ENCODE results near the gene TTC1.

TTC1 gene

DNA sequence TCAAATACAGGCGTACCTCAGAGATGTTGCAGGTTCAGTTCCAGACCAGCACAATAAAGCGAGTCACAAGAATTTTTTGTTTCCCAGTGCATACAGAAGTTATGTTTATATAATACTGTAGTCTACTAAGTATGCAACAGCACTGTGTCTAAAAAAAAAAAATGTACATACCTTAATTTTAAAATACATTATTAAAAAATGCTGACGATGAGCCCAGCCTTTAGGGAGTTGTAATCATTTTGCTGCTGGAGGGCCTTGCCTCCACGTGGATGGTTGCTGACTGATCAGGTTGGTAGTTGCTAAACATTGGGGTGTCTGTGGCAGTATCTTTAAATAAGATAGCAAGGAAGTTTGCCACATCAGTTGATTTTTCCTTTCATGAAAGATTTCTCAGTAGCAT, 48.3 kb downstream of the TTC1 start:
- H3K9ac ChIP-seq (ENCODE audit: low read depth, low read length, poor library complexity, severe bottlenecking), result no peak overlapping the region
- H4K20me1 ChIP-seq (ENCODE audit: insufficient read depth, low read length, poor library complexity, severe bottlenecking), result no peaks in the 10 kb centered on the region
- no peak overlapping the region for H3K4me3 ChIP-seq (ENCODE audit: low read length, poor library complexity, severe bottlenecking)
- no peaks in the 10 kb centered on the region for H3K9me2 ChIP-seq (replicated peaks; ENCODE audit: low read depth, low read length)
- H3K36me3 ChIP-seq (ENCODE audit: insufficient read depth, low read length), result peaks cover 6% of the 10 kb centered on the region; the same call in 1 of the 2 replicates
- no peaks in the 10 kb centered on the region for H3K27me3 ChIP-seq (ENCODE audit: insufficient read depth, low read length, poor library complexity, severe bottlenecking)
- no peaks in the 10 kb centered on the region for H3K9me3 ChIP-seq (ENCODE audit: insufficient read depth, low read depth, low read length)
- no peaks in the 10 kb centered on the region for H3K4me1 ChIP-seq (ENCODE audit: insufficient read depth, low read length, poor library complexity, severe bottlenecking)
- H3F3A ChIP-seq (ENCODE audit: low read depth), result no peaks in the 10 kb centered on the region
- TF ChIP-seq, protein P1, sequence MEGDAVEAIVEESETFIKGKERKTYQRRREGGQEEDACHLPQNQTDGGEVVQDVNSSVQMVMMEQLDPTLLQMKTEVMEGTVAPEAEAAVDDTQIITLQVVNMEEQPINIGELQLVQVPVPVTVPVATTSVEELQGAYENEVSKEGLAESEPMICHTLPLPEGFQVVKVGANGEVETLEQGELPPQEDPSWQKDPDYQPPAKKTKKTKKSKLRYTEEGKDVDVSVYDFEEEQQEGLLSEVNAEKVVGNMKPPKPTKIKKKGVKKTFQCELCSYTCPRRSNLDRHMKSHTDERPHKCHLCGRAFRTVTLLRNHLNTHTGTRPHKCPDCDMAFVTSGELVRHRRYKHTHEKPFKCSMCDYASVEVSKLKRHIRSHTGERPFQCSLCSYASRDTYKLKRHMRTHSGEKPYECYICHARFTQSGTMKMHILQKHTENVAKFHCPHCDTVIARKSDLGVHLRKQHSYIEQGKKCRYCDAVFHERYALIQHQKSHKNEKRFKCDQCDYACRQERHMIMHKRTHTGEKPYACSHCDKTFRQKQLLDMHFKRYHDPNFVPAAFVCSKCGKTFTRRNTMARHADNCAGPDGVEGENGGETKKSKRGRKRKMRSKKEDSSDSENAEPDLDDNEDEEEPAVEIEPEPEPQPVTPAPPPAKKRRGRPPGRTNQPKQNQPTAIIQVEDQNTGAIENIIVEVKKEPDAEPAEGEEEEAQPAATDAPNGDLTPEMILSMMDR (conservative IDR thresholded peaks at IDR 0.05; ENCODE audit: low read length), result no peak
- no peak for TF ChIP-seq EZH2phosphoT487 (IDR thresholded peaks at IDR 0.05; ENCODE audit: borderline replicate concordance)
- H3K4me2 ChIP-seq (ENCODE audit: low read depth, low read length, poor library complexity, severe bottlenecking), result no peak overlapping the region
- H2AFZ ChIP-seq (ENCODE audit: low read length), result no peak overlapping the region
- no peaks in the 10 kb centered on the region for H3K79me2 ChIP-seq (ENCODE audit: insufficient read depth, low read length)

DNA sequence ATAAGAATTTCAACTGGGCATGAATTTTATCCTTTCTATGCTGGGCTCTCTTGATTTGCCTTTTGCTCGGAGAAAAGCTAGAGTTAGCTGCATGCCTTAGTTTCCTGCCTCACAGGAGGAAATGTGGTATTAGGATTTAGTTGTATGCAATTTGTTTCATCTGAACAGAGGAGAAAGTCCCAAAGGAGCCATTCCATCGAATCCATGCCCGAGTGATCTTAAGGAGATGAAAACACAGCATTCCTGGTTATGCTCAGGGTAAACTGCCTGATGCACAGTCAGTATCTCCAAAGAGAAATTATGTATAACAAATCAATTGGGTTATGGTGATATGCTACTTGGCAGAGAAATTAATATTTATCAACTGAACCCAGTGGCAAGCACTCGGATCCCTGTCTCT, 51.1 kb downstream of the TTC1 start:
- H3K36me3 ChIP-seq (ENCODE audit: insufficient read depth, low read length), result peaks cover 4% of the 10 kb centered on the region; the same call in 1 of the 2 replicates
- no peaks in the 10 kb centered on the region for H4K20me1 ChIP-seq (ENCODE audit: insufficient read depth, low read length, poor library complexity, severe bottlenecking)
- no peak overlapping the region for H3K4me3 ChIP-seq (ENCODE audit: low read length, poor library complexity, severe bottlenecking)
- TF ChIP-seq EZH2phosphoT487 (IDR thresholded peaks at IDR 0.05; ENCODE audit: borderline replicate concordance), result no peak
- TF ChIP-seq, protein P1 (conservative IDR thresholded peaks at IDR 0.05; ENCODE audit: low read length), result no peak
- no peaks in the 10 kb centered on the region for H3K79me2 ChIP-seq (ENCODE audit: insufficient read depth, low read length)
- H2AFZ ChIP-seq (ENCODE audit: low read length), result no peak overlapping the region
- no peak overlapping the region for H3K9ac ChIP-seq (ENCODE audit: low read depth, low read length, poor library complexity, severe bottlenecking)
- H3K4me2 ChIP-seq (ENCODE audit: low read depth, low read length, poor library complexity, severe bottlenecking), result no peak overlapping the region
- no peaks in the 10 kb centered on the region for H3K27me3 ChIP-seq (ENCODE audit: insufficient read depth, low read length, poor library complexity, severe bottlenecking)
- H3K4me1 ChIP-seq (ENCODE audit: insufficient read depth, low read length, poor library complexity, severe bottlenecking), result no peaks in the 10 kb centered on the region
- H3K9me3 ChIP-seq (ENCODE audit: insufficient read depth, low read depth, low read length), result no peaks in the 10 kb centered on the region
- no peaks in the 10 kb centered on the region for H3K9me2 ChIP-seq (replicated peaks; ENCODE audit: low read depth, low read length)
- H3F3A ChIP-seq (ENCODE audit: low read depth), result no peaks in the 10 kb centered on the region

DNA sequence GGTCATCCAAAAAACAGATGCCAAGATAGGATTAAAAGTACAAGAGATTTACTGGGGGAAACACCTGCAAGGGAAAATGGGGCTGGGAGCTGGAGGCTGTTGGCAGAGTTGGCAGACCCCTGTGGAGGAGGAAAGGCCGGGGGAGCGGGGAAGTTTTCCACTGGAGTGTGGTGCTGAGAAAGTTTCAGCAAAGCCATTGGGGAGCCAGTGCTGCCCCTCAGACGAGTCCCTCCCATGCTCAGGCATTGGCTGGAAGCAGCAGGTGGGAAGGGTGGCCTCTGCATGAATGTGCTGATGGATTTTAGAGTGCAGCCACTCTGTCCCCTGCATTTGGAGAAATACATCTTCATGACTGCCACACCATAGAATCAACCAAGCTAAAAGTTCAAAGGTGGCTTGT, 52.8 kb downstream of the TTC1 start:
- no peak overlapping the region for H3K4me3 ChIP-seq (ENCODE audit: low read length, poor library complexity, severe bottlenecking)
- no peak overlapping the region for H2AFZ ChIP-seq (ENCODE audit: low read length)
- no peaks in the 10 kb centered on the region for H4K20me1 ChIP-seq (ENCODE audit: insufficient read depth, low read length, poor library complexity, severe bottlenecking)
- TF ChIP-seq EZH2phosphoT487 (IDR thresholded peaks at IDR 0.05; ENCODE audit: borderline replicate concordance), result no peak
- TF ChIP-seq, protein P1 (conservative IDR thresholded peaks at IDR 0.05; ENCODE audit: low read length), result no peak
- no peaks in the 10 kb centered on the region for H3K79me2 ChIP-seq (ENCODE audit: insufficient read depth, low read length)
- no peaks in the 10 kb centered on the region for H3F3A ChIP-seq (ENCODE audit: low read depth)
- no peaks in the 10 kb centered on the region for H3K9me2 ChIP-seq (replicated peaks; ENCODE audit: low read depth, low read length)
- peaks cover 8% of the 10 kb centered on the region; the same call in 1 of the 2 replicates for H3K36me3 ChIP-seq (ENCODE audit: insufficient read depth, low read length)
- no peaks in the 10 kb centered on the region for H3K4me1 ChIP-seq (ENCODE audit: insufficient read depth, low read length, poor library complexity, severe bottlenecking)
- no peak overlapping the region for H3K4me2 ChIP-seq (ENCODE audit: low read depth, low read length, poor library complexity, severe bottlenecking)
- no peaks in the 10 kb centered on the region for H3K9me3 ChIP-seq (ENCODE audit: insufficient read depth, low read depth, low read length)
- H3K9ac ChIP-seq (ENCODE audit: low read depth, low read length, poor library complexity, severe bottlenecking), result no peak overlapping the region
- H3K27me3 ChIP-seq (ENCODE audit: insufficient read depth, low read length, poor library complexity, severe bottlenecking), result no peaks in the 10 kb centered on the region

All from Loucy (cell line).